Activated CD8-positive, alpha-beta memory T cell treated with anti-CD3 and anti-CD28 coated beads, Interleukin-2, amount 50 U/mL, for 1 hour (primary cell): ENCODE measurements around the gene RANBP9.

Experiments used
- DNase-seq: peaks from one replicate; pipeline ENCODE4 v3.0.0-alpha.2; 2020; ENCODE audit errors: extremely low read depth

Gene RANBP9

GRCh38 chr6:13600036-13600435, 111.6 kb downstream of the RANBP9 start:
- no peak for DNase-seq

GRCh38 chr6:13597073-13597472, 114.6 kb downstream of the RANBP9 start:
- DNase-seq = no peak

- DNase-seq = no peak
Observed at GRCh38 chr6:13593720-13594119, 117.9 kb downstream of the RANBP9 start.

- no peak for DNase-seq
Observed at GRCh38 chr6:13593103-13593502, 118.5 kb downstream of the RANBP9 start.

GRCh38 chr6:13591205-13591921, 120.3 kb downstream of the RANBP9 start:
- no peak for DNase-seq

- no peak for DNase-seq
Observed at GRCh38 chr6:13590574-13591153, 121.0 kb downstream of the RANBP9 start.

GRCh38 chr6:13589801-13590200, 121.8 kb downstream of the RANBP9 start:
- DNase-seq = no peak

GRCh38 chr6:13586603-13587542, 124.8 kb downstream of the RANBP9 start:
- no peak for DNase-seq

GRCh38 chr6:13581700-13582229, 129.9 kb downstream of the RANBP9 start:
- DNase-seq = no peak

- DNase-seq = no peak
Observed at GRCh38 chr6:13579911-13580310, 131.7 kb downstream of the RANBP9 start.

GRCh38 chr6:13577926-13578325, 133.7 kb downstream of the RANBP9 start:
- no peak for DNase-seq

GRCh38 chr6:13576017-13576416, 135.6 kb downstream of the RANBP9 start:
- no peak for DNase-seq

- no peak for DNase-seq
Observed at GRCh38 chr6:13575377-13575775, 136.3 kb downstream of the RANBP9 start.

- DNase-seq = peak; percentile 42
Observed at GRCh38 chr6:13574571-13575376, 136.9 kb downstream of the RANBP9 start, which contains the start of gene SIRT5. TSS of gene SIRT5 (plus strand) at chr6:13574601. CDS start at chr6:13584111, 9,510 bp downstream.

GRCh38 chr6:13574149-13574570, 137.5 kb downstream of the RANBP9 start:
- DNase-seq = peak; percentile 90

GRCh38 chr6:13573669-13574110, 137.9 kb downstream of the RANBP9 start:
- DNase-seq = no peak

GRCh38 chr6:13572951-13573654, 138.5 kb downstream of the RANBP9 start:
- DNase-seq = no peak

- DNase-seq = no peak
Observed at GRCh38 chr6:13572240-13572639, 139.4 kb downstream of the RANBP9 start.
